BJ (cell line): Measurements from ENCODE around the gene DMWD. TPM values are rescaled to one million over a fixed set of nuclear protein-coding genes. Genes with fewer than 3 reads are reported as not detected.

Experiments used
- CTCF ChIA-PET: fragments of 350-600 bp; formaldehyde crosslinking; extraction: SDS; loops from one replicate; lab custom pipeline; 2021; ENCODE audit warnings: antibody characterized with exemption, inconsistent platforms; lab: Yijun Ruan, JAX
- POLR2A ChIA-PET: fragments of 300-600 bp; sonication (Branson Sonifier 250); formaldehyde crosslinking; extraction: SDS; loops from one replicate; lab custom pipeline; 2021; ENCODE audit warnings: antibody characterized with exemption; lab: Charles Lee
- DNase-seq: peaks from one replicate; pipeline ENCODE4 v3.0.0-alpha.2; 2011; ENCODE audit warnings: low read depth
- H3K27me3 ChIP-seq: 2 replicates; pipeline ENCODE4 v1.6.0; 2011; ENCODE audit warnings: low read length; ENCODE audit not compliant: control insufficient read depth, insufficient read depth
- H3K36me3 ChIP-seq: 2 replicates; pipeline ENCODE4 v1.5.1; 2011; ENCODE audit warnings: low read length; ENCODE audit not compliant: control insufficient read depth, insufficient read depth
- H3K4me3 ChIP-seq: 2 replicates; pipeline ENCODE4 v1.5.1; 2011; ENCODE audit warnings: low read depth, mild to moderate bottlenecking, control low read depth, low read length
- polyA plus RNA-seq: library from polyadenylated mRNA; depleted of rRNA; stranded (reverse); fragments of >200 nt; gene quantifications from 2 replicates; pipeline ENCODE4 v1.2.3, GENCODE V29; 2011
- TF ChIP-seq, protein P1 (sequence below): IDR thresholded peaks from 2 replicates; pipeline ENCODE4 v1.5.1; 2011; ENCODE audit warnings: low read depth, mild to moderate bottlenecking, control low read depth, inconsistent platforms, low read length, moderate library complexity; ENCODE audit not compliant: insufficient read depth

Gene DMWD
- polyA plus RNA-seq, 1 experiment, result 28.6 TPM

DNA sequence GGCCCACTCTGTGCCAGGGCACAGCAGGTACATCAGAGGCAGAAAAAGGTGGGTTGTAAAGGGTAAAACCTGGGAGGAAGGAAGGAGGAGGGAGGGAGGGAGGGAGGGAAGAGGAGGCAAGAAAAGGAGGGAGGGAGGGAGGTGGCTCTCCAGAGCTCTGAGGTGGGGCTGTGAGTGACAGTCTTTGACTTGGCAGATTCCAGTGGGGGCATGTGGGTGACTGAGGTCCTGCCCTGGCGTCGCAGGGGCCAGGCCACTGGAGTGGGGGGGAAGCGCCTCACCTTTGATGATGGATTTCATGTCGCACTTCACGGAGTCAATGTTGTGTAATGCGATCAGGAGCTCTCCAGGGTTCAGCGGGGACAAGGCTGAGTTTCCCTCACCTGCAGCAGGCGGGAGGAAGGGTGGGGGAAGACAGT is 28.5 kb upstream of the DMWD start:
- Histone ChIP-seq H3K27me3 (no peaks in the 10 kb centered on the region), H3K36me3 (peaks cover 30% of the 10 kb centered on the region), H3K4me3 (no peak overlapping the region)
- ChIA-PET POLR2A (interaction anchor here (0.6 kb wide), 1 partner anchor 65 kb away, joined by 7 read pairs; the partner anchor contains the start of gene IRF2BP1), CTCF (no interaction called here)
- no peak for DNase-seq
- TF ChIP-seq, protein P1, sequence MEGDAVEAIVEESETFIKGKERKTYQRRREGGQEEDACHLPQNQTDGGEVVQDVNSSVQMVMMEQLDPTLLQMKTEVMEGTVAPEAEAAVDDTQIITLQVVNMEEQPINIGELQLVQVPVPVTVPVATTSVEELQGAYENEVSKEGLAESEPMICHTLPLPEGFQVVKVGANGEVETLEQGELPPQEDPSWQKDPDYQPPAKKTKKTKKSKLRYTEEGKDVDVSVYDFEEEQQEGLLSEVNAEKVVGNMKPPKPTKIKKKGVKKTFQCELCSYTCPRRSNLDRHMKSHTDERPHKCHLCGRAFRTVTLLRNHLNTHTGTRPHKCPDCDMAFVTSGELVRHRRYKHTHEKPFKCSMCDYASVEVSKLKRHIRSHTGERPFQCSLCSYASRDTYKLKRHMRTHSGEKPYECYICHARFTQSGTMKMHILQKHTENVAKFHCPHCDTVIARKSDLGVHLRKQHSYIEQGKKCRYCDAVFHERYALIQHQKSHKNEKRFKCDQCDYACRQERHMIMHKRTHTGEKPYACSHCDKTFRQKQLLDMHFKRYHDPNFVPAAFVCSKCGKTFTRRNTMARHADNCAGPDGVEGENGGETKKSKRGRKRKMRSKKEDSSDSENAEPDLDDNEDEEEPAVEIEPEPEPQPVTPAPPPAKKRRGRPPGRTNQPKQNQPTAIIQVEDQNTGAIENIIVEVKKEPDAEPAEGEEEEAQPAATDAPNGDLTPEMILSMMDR, result no peak

DNA sequence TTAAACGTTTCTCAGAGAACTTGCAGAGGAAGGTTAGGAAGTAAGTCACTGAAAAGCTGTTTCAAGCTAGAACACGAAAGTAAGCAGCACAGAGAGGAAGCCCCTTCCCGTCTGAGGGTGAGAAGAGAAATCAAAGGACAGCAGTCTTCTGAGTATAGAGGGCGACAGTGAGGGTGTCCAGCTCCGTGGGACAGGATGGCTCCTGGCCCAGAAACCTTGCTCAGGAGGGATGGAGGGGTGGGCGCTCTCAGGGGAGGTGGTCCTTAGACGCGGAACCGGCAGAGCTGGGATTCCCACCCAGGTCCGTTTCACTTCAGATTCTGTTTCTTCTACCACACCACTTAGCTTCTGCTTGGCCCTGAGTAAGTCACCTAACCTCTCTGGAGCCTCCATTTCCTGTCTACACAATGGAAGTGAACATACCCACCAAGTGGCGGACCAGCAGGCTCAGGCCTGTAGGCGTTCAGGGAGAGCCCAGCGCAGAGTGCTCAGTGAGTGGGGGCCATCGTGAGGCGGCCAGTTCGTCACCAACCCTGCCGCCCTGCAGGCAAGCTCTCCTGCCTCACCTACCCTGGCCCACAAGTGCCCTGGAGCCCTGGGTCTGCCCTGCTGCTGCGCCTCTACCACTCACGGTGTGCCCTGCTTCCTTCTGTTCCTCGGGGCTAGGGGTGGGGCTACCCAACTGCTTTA is 27.9 kb upstream of the DMWD start:
- POLR2A ChIA-PET, result no interaction called here
- Histone ChIP-seq H3K36me3 (peaks cover 25% of the 10 kb centered on the region), H3K27me3 (no peaks in the 10 kb centered on the region), H3K4me3 (no peak overlapping the region)
- DNase-seq, result no peak
- TF ChIP-seq, protein P1, result no peak
- CTCF ChIA-PET, result interaction anchor here (1.3 kb wide), 1 partner anchor 8 kb away, joined by 3 read pairs; no protein-coding TSS in a partner anchor

DNA sequence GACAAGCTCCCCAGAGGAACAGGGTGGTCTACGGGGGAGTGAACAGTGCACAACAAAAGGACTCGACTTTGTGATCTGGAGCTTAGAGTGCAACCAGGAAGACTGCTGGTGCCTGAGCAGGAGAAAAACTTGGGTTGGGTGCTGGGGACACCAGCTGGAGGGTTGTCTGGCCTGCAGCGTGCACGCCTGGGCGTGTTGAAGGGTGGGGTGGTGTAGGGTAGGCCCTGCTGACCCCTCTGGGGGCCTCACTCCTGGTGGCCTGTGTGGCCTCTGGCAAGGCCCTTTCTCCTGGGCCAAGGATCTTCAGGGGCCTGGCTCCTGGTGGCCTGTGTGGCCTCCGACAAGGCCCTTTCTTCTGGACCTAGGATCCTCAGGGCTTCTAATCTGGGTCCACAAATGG is 27.1 kb upstream of the DMWD start:
- CTCF ChIA-PET, result interaction anchor here (0.6 to 1.3 kb wide), 3 partner anchors 9 to 52 kb away, joined by 3 read pairs; partner anchors contain the start of gene SIX5
- TF ChIP-seq, protein P1, result no peak
- H3K4me3 ChIP-seq, result no peak overlapping the region

DNA sequence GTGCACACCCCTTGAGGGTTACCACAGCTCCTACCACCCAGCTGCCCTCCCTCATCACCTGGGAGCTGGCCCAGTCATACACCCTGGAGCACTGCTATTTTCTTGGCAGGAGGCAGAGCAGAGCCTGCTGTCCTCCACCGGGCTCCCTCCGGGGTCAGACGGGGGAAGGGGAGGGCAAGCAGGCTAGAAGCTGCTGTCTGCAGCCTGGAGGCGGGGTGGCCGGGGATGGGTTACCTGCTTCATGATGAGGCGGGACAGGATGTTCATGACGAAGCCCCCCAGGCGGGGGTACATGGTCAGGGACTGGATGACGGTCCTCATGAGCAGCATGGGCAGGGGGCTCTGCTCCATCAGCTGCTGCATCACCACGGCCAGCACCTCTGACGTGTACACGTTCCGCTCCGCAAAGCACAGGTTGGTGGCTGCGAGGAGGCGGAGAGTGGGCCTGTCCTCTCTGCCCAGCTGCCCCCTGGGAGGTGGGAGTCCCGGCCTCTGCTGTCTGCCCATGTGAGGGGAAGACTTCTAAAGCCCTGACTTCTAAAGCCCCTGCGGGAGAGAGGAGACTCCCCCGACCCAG is 25.2 kb upstream of the DMWD start:
- DNase-seq, result no peak
- POLR2A ChIA-PET, result no interaction called here
- TF ChIP-seq, protein P1, result no peak
- CTCF ChIA-PET, result interaction anchor here (0.8 to 6.4 kb wide), 16 partner anchors 9 to 214 kb away, joined by 3 to 111 read pairs (median 16); partner anchors contain the start of genes DMPK, DMWD, FOXA3 and IRF2BP1
- Histone ChIP-seq H3K36me3 (peaks cover 13% of the 10 kb centered on the region), H3K27me3 (no peaks in the 10 kb centered on the region), H3K4me3 (no peak overlapping the region)

More for the DNA sequence above, 27.1 kb upstream of the DMWD start:
- H3K36me3 ChIP-seq, result peaks cover 18% of the 10 kb centered on the region
- no peaks in the 10 kb centered on the region for H3K27me3 ChIP-seq
- POLR2A ChIA-PET, result no interaction called here
- no peak for DNase-seq

DNA sequence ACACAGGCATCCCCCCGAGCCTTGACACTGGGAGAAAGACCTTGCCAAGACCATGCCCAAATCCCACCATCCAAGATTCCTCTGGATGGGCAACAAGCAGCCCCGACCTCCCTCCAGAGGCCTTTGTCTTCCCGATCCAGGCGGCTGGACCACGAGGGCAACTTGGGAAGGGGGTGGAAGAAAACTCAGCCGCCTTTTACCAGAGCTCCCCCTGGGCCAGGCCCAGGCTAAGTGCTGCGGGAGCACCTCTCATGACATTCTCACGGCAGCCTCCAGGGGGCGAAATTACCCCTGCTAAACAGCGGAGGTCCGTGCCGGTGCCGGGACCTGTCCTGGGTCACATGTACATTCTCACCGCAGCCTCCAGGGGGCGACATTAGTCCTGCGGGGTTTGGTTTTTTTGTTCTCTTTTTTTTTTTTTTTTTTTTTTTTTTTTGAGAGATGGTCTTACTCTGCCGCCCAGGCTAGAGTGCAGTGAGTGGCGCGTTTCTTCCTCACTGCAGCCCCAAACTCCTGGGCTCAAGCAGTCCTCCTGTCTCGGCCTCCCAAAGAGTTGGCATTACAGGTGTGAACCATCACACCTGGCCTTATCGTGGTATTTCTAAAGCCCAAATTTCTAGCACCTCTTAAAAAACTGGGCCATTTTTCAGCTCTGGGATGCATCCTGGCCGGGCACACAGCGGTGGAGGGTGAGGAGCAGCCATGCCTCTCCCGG is 24.5 kb upstream of the DMWD start:
- POLR2A ChIA-PET, result interaction anchor here (0.5 kb wide), 1 partner anchor 75 kb away, joined by 3 read pairs; no protein-coding TSS in a partner anchor
- peaks cover 11% of the 10 kb centered on the region for H3K36me3 ChIP-seq

More for the DNA sequence above, 24.5 kb upstream of the DMWD start:
- TF ChIP-seq, protein P1, result peak; percentile 99
- CTCF ChIA-PET, result interaction anchor here (0.6 to 6.4 kb wide), 37 partner anchors 9 to 372 kb away, joined by 3 to 111 read pairs (median 4); partner anchors contain the start of genes DMPK, DMWD, FOXA3 and IRF2BP1
- Histone ChIP-seq H3K27me3 (no peaks in the 10 kb centered on the region), H3K4me3 (no peak overlapping the region)
- DNase-seq, result peak; percentile 63
